Progenitor cell of endocrine pancreas (in vitro differentiated cells): ENCODE measurements around the gene SKIC8. TPM values are rescaled to one million over a fixed set of nuclear protein-coding genes. Genes with fewer than 3 reads are reported as not detected.

Source experiments
- DNase-seq: peaks from one replicate; pipeline ENCODE4 v3.0.0; 2021; ENCODE audit warnings: low spot score; ENCODE audit not compliant: unreplicated experiment
- H3K27ac Mint-ChIP-seq: 2 replicates; pipeline ENCODE4 v1.8.0; 2021; ENCODE audit warnings: mild to moderate bottlenecking, moderate library complexity, mixed read lengths
- H3K27me3 Mint-ChIP-seq: 2 replicates; pipeline ENCODE4 v1.8.0; 2021; ENCODE audit warnings: mixed read lengths
- H3K36me3 Mint-ChIP-seq: 2 replicates; pipeline ENCODE4 v1.8.0; 2022; ENCODE audit warnings: mixed read lengths; ENCODE audit not compliant: insufficient read depth
- H3K4me1 Mint-ChIP-seq: 2 replicates; pipeline ENCODE4 v1.8.0; 2021; ENCODE audit warnings: low read depth, mixed read lengths
- H3K4me3 Mint-ChIP-seq: 2 replicates; pipeline ENCODE4 v1.8.0; 2021; ENCODE audit warnings: low read depth, mild to moderate bottlenecking, moderate library complexity, mixed read lengths
- H3K9me3 Mint-ChIP-seq: 2 replicates; pipeline ENCODE4 v1.8.0; 2021; ENCODE audit warnings: low read depth, mixed read lengths
- CTCF ChIP-seq: fragments of 200-600 bp; sonication (generic); IDR thresholded peaks from one replicate; pipeline ENCODE4 v1.5.0; 2021; ENCODE audit warnings: antibody characterized with exemption, mild to moderate bottlenecking; ENCODE audit not compliant: unreplicated experiment
- total RNA-seq: library from RNA; stranded (reverse); gene quantifications from 2 replicates; pipeline ENCODE4 v1.2.1, GENCODE V29; 2021

The SKIC8 gene
- total RNA-seq, 1 donor from 2014 or later, result 46.1 TPM

- Mint-ChIP-seq H3K9me3 (no peaks in the 10 kb centered on the region), H3K36me3 (no peaks in the 10 kb centered on the region), H3K27me3 (peaks cover 27% of the 10 kb centered on the region), H3K4me1 (peaks cover 3% of the 10 kb centered on the region), H3K4me3 (no peak overlapping the region), H3K27ac (no peak overlapping the region)
- DNase-seq, result no peak
- no peak for TF ChIP-seq CTCF
Measured at GRCh38 chr15:78311292-78311691, 11.9 kb upstream of the SKIC8 start.

GRCh38 chr15:78308422-78309032 is 9.1 kb upstream of the SKIC8 start:
- TF ChIP-seq CTCF, result peak; percentile 93
- Mint-ChIP-seq H3K27ac (no peak overlapping the region), H3K9me3 (no peaks in the 10 kb centered on the region), H3K4me3 (no peak overlapping the region), H3K27me3 (peaks cover 28% of the 10 kb centered on the region), H3K36me3 (no peaks in the 10 kb centered on the region), H3K4me1 (peaks cover 1% of the 10 kb centered on the region)
- peak; percentile 83 for DNase-seq

- Mint-ChIP-seq H3K4me3 (no peak overlapping the region), H3K4me1 (peaks cover 1% of the 10 kb centered on the region), H3K9me3 (no peaks in the 10 kb centered on the region), H3K27me3 (peaks cover 28% of the 10 kb centered on the region), H3K27ac (no peak overlapping the region), H3K36me3 (no peaks in the 10 kb centered on the region)
- no peak for DNase-seq
- no peak for TF ChIP-seq CTCF
Measured at GRCh38 chr15:78307976-78308375, 8.6 kb upstream of the SKIC8 start.

GRCh38 chr15:78306176-78306774 is 6.9 kb upstream of the SKIC8 start:
- H3K4me3 Mint-ChIP-seq, result no peak overlapping the region
- H3K27me3 Mint-ChIP-seq, result peaks cover 34% of the 10 kb centered on the region
- DNase-seq, result no peak
- peaks cover 1% of the 10 kb centered on the region for H3K4me1 Mint-ChIP-seq
- no peaks in the 10 kb centered on the region for H3K36me3 Mint-ChIP-seq
- no peak for TF ChIP-seq CTCF
- H3K9me3 Mint-ChIP-seq, result no peaks in the 10 kb centered on the region
- H3K27ac Mint-ChIP-seq, result no peak overlapping the region

GRCh38 chr15:78304216-78305066 is 5.0 kb upstream of the SKIC8 start:
- peaks cover 3% of the 10 kb centered on the region for H3K4me1 Mint-ChIP-seq
- DNase-seq, result no peak
- no peak overlapping the region for H3K4me3 Mint-ChIP-seq
- no peak for TF ChIP-seq CTCF
- H3K27me3 Mint-ChIP-seq, result peaks cover 35% of the 10 kb centered on the region
- peak overlapping the region; percentile 49 for H3K27ac Mint-ChIP-seq
- H3K36me3 Mint-ChIP-seq, result no peaks in the 10 kb centered on the region
- no peaks in the 10 kb centered on the region for H3K9me3 Mint-ChIP-seq
